DND-41 (cell line): ENCODE data around the gene FAM110A.

Experiments used
- ATAC-seq: fragments of 200-7000 bp; cut with Tn5 transposase; 3 replicates; pipeline ENCODE4 v1.9.1; 2021; ENCODE audit warnings: low read depth; ENCODE audit not compliant: insufficient read depth
- DNase-seq: peaks from one replicate; pipeline ENCODE4 v3.0.0-alpha.2; 2020
- H2AFZ ChIP-seq: 2 replicates; pipeline ENCODE4 v1.6.0; 2012; ENCODE audit warnings: low read depth, low read length
- H3K27ac ChIP-seq: 2 replicates; pipeline ENCODE4 v1.5.1; 2012; ENCODE audit warnings: low read length, inconsistent platforms
- H3K27me3 ChIP-seq: fragments of 200-600 bp; sonication (generic); 2 replicates; pipeline ENCODE4 v1.6.0; 2012; ENCODE audit warnings: low read length, mild to moderate bottlenecking, inconsistent platforms; ENCODE audit not compliant: insufficient read depth, poor library complexity
- H3K36me3 ChIP-seq: 2 replicates; pipeline ENCODE4 v1.5.1; 2012; ENCODE audit warnings: low read length, inconsistent platforms; ENCODE audit not compliant: insufficient read depth
- H3K4me1 ChIP-seq: 2 replicates; pipeline ENCODE4 v1.5.1; 2012; ENCODE audit warnings: mild to moderate bottlenecking, low read length; ENCODE audit not compliant: insufficient read depth
- H3K4me2 ChIP-seq: 2 replicates; pipeline ENCODE4 v1.6.0; 2012; ENCODE audit warnings: mild to moderate bottlenecking, moderate library complexity, low read length, inconsistent platforms; ENCODE audit not compliant: insufficient read depth
- H3K4me3 ChIP-seq, 2 experiments: fragments of 200-600 bp in 1 of 2; shearing (Covaris generic) in 1 of 2; 2 replicates each; pipeline ENCODE4 v1.5.1; 2012 to 2016; ENCODE audit warnings: inconsistent platforms in 2 of 2, low read length in 2 of 2, mild to moderate bottlenecking in 2 of 2, low read depth in 1 of 2, moderate library complexity in 1 of 2
- H3K79me2 ChIP-seq: 2 replicates; pipeline ENCODE4 v1.6.0; 2012; ENCODE audit warnings: low read length, inconsistent platforms; ENCODE audit not compliant: insufficient read depth
- H3K9ac ChIP-seq: 2 replicates; pipeline ENCODE4 v1.6.0; 2012; ENCODE audit warnings: low read depth, mild to moderate bottlenecking, inconsistent platforms, low read length, moderate library complexity
- H3K9me3 ChIP-seq: 2 replicates; pipeline ENCODE4 v1.5.1; 2012; ENCODE audit warnings: low read length, moderate library complexity, mild to moderate bottlenecking, inconsistent platforms; ENCODE audit not compliant: insufficient read depth, severe bottlenecking
- H4K20me1 ChIP-seq: 2 replicates; pipeline ENCODE4 v1.6.0; 2012; ENCODE audit warnings: low read length; ENCODE audit not compliant: insufficient read depth
- EZH2 ChIP-seq: IDR thresholded peaks from 3 replicates; pipeline ENCODE4 v1.6.1; 2012; ENCODE audit warnings: borderline replicate concordance, low read depth, mild to moderate bottlenecking, moderate library complexity, low read length, inconsistent platforms; ENCODE audit not compliant: severe bottlenecking
- TF ChIP-seq, protein P1 (sequence below): IDR thresholded peaks from 2 replicates; pipeline ENCODE4 v1.5.1; 2012; ENCODE audit warnings: borderline replicate concordance, low read length, moderate library complexity, mild to moderate bottlenecking; ENCODE audit not compliant: poor library complexity, severe bottlenecking; ENCODE audit errors: extremely low read depth

FAM110A gene

DNA sequence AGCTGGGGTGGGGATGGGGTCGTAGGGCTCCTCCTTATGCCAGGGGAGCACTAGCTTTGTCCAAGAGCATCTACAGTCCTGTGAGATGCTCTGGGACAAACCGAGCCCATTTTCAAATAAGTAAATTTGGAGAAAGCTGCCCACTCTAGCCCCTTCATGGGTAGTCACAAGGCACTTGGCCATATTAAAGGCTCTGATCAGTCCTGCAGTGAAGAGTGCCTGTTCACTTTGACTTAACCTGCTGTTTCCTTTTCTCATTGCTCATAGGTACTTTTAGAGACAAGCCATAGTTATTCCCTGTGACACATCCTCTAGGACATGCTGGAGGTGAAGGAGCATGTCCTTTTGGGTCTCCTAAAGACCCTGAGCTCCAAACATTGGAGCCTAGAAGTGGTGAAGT, 38.4 kb downstream of the FAM110A start:
- H3K4me3 ChIP-seq: no peak overlapping the region
- H3K27ac ChIP-seq: no peak overlapping the region
- ATAC-seq (no peak), DNase-seq (no peak)
- no peak overlapping the region for H3K4me2 ChIP-seq
- TF ChIP-seq, protein P1, sequence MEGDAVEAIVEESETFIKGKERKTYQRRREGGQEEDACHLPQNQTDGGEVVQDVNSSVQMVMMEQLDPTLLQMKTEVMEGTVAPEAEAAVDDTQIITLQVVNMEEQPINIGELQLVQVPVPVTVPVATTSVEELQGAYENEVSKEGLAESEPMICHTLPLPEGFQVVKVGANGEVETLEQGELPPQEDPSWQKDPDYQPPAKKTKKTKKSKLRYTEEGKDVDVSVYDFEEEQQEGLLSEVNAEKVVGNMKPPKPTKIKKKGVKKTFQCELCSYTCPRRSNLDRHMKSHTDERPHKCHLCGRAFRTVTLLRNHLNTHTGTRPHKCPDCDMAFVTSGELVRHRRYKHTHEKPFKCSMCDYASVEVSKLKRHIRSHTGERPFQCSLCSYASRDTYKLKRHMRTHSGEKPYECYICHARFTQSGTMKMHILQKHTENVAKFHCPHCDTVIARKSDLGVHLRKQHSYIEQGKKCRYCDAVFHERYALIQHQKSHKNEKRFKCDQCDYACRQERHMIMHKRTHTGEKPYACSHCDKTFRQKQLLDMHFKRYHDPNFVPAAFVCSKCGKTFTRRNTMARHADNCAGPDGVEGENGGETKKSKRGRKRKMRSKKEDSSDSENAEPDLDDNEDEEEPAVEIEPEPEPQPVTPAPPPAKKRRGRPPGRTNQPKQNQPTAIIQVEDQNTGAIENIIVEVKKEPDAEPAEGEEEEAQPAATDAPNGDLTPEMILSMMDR: no peak
- no peak for TF ChIP-seq EZH2
- no peak overlapping the region for H2AFZ ChIP-seq
- H3K79me2 ChIP-seq: no peaks in the 10 kb centered on the region
- H3K9ac ChIP-seq: no peak overlapping the region
- peaks cover 8% of the 10 kb centered on the region for H3K27me3 ChIP-seq
- H3K36me3 ChIP-seq: no peaks in the 10 kb centered on the region
- H3K4me1 ChIP-seq: no peaks in the 10 kb centered on the region
- H3K9me3 ChIP-seq: no peaks in the 10 kb centered on the region
- H4K20me1 ChIP-seq: peaks cover 10% of the 10 kb centered on the region

DNA sequence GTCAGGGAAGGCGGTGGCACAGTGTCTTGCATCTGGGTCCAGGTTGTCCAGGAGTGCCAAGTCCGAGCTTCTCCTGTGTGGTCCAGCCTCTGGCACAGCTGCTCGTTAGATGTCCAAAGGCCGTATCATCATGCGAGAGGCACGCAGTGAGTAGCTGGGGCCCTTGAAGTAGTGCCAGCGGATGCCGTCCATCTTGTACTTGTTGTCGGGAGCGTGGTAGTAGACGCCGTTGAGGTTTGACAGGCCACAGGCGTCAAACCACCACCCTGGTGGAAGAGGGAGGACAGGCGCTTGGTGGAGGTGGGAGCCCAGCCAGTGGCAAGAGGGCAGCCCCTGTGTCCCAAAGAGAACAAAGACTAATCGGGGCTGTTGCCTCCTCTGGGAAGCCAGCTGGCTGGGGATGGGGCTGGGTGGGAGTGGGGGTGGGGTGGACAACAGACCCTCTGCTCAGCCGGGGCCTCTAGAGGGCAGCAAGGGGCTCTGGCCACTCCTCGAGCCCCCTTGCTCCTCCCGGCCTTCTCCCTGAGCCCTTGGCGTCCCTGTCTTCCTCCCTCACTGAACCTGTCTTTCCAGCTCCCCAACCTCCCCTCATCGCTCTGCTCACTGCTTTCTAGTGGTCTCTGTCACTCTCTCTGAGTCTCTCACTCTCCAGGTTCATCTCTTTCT, 39.5 kb downstream of the FAM110A start:
- no peaks in the 10 kb centered on the region for H3K4me1 ChIP-seq
- no peak overlapping the region for H3K9ac ChIP-seq
- H3K4me3 ChIP-seq: no peak overlapping the region
- H3K9me3 ChIP-seq: no peaks in the 10 kb centered on the region
- H3K27ac ChIP-seq: no peak overlapping the region
- no peak for DNase-seq
- H3K79me2 ChIP-seq: no peaks in the 10 kb centered on the region
- no peak for ATAC-seq
- peaks cover 13% of the 10 kb centered on the region for H4K20me1 ChIP-seq
- H3K36me3 ChIP-seq: no peaks in the 10 kb centered on the region
- peaks cover 8% of the 10 kb centered on the region for H3K27me3 ChIP-seq
- TF ChIP-seq EZH2: no peak
- TF ChIP-seq, protein P1: no peak
- no peak overlapping the region for H3K4me2 ChIP-seq
- no peak overlapping the region for H2AFZ ChIP-seq

DNA sequence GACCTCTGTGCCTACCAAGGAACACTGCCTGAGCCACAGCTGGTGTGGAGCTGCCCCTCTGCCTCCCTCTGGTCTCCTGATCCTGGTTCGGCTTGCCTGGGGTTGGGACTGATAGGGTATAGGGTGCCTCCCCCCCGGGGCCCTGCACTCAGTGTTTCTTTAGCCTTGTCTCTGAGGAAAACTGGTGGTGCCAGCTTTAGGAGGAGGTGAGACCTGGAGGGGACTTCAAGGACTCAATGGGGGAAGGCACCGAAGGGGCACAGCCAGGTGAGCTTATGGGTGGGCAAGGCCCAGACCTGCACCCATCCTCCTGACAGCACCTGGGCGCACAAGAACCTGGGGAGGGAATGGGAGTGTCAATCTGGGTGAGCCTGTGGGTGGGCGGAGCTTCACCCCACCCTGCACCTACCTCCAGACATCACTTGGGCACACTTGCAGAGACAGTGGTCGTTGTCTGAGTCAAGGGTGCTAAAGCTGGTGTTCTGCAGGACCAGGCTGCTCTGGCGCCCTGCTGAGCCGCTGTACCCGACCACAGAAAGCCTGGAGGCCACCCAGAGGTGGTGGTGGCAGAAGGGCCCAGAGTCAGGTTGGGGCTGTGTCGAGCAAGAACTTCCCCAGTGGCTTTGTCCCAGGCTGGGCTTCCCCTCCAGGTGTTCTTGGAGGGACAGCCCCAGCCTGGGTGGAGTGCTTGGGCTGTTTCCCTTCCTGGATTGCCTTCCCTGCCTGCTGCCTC, 40.5 kb downstream of the FAM110A start:
- no peak for ATAC-seq
- Histone ChIP-seq H3K4me1 (no peaks in the 10 kb centered on the region), H3K4me3 (no peak overlapping the region), H3K27me3 (peaks cover 8% of the 10 kb centered on the region), H3K9ac (no peak overlapping the region), H4K20me1 (peaks cover 18% of the 10 kb centered on the region), H3K4me2 (no peak overlapping the region), H2AFZ (no peak overlapping the region), H3K9me3 (no peaks in the 10 kb centered on the region), H3K79me2 (no peaks in the 10 kb centered on the region), H3K36me3 (no peaks in the 10 kb centered on the region), H3K27ac (no peak overlapping the region)
- DNase-seq: no peak
- TF ChIP-seq, protein P1: no peak
- no peak for TF ChIP-seq EZH2
